AG09309 (cell line): Measurements from ENCODE around the gene EXOSC5.
A peak's percentile ranks its signal among the peaks of the same experiment; 100 is the strongest.
"Not testable (repeated sequence)": the region's sequence is repeated elsewhere in the genome, so short reads cannot be mapped to it uniquely, and the experiment has no call there.

Experiments
- DNase-seq: peaks from one replicate; pipeline ENCODE4 v3.0.0-alpha.2; 2010; ENCODE audit warnings: low read depth
- H3K4me3 ChIP-seq: 2 replicates; pipeline ENCODE4 v1.5.1; 2011; ENCODE audit warnings: mild to moderate bottlenecking, low read depth, low read length, moderate library complexity; ENCODE audit not compliant: control insufficient read depth
- CTCF ChIP-seq: IDR thresholded peaks from 2 replicates; pipeline ENCODE4 v1.5.1; 2011; ENCODE audit warnings: mild to moderate bottlenecking, low read depth, low read length, inconsistent platforms; ENCODE audit not compliant: insufficient read depth, control insufficient read depth; ENCODE audit errors: missing control alignments

EXOSC5 gene

GRCh38 chr19:41439441-41440222 lies 42.5 kb upstream of the EXOSC5 start, which contains the start of gene DMAC2:
Gene DMAC2 (minus strand): TSS chr19:41439912. CDS start chr19:41439899, 13 bp downstream.
- DNase-seq: peak; percentile 87

GRCh38 chr19:41437944-41438574 lies 40.9 kb upstream of the EXOSC5 start:
- no peak for DNase-seq
- no peak overlapping the region for H3K4me3 ChIP-seq
- TF ChIP-seq CTCF: no peak

More at GRCh38 chr19:41439441-41440222, 42.5 kb upstream of the EXOSC5 start, which contains the start of gene DMAC2:
- TF ChIP-seq CTCF: peak; percentile 35
- peak within 1 kb of the TSS; percentile 53 for H3K4me3 ChIP-seq

GRCh38 chr19:41436674-41436951 lies 39.5 kb upstream of the EXOSC5 start:
- TF ChIP-seq CTCF: no peak
- no peak for DNase-seq
- no peak overlapping the region for H3K4me3 ChIP-seq

- DNase-seq: no peak
- H3K4me3 ChIP-seq: no peak overlapping the region
- TF ChIP-seq CTCF: no peak
Measured at GRCh38 chr19:41435936-41436673, 38.9 kb upstream of the EXOSC5 start.

GRCh38 chr19:41435376-41435775 lies 38.2 kb upstream of the EXOSC5 start:
- H3K4me3 ChIP-seq, DNase-seq: not testable (repeated sequence)

- DNase-seq: no peak
- no peak overlapping the region for H3K4me3 ChIP-seq
- TF ChIP-seq CTCF: no peak
Measured at GRCh38 chr19:41434450-41434849, 37.3 kb upstream of the EXOSC5 start.

- no peak overlapping the region for H3K4me3 ChIP-seq
- no peak for TF ChIP-seq CTCF
- DNase-seq: no peak
Measured at GRCh38 chr19:41433171-41433570, 36.0 kb upstream of the EXOSC5 start.
